HepG2 (cell line): ENCODE measurements around the gene MASP1. TPM values are rescaled to one million over a fixed set of nuclear protein-coding genes. Genes with fewer than 3 reads are reported as not detected.

Experiments
- ATAC-seq: fragments of 200-7000 bp; cut with Tn5 transposase; 3 replicates; pipeline ENCODE4 v1.9.1; 2020; ENCODE audit warnings: mild to moderate bottlenecking, moderate library complexity
- BruUV-seq: library from RNA; stranded (reverse); fragments of 400-500 nt; replicated peaks from 2 replicates; lab custom pipeline; 2021; lab: Mats Ljungman, UMichigan
- CTCF ChIA-PET: fragments of 300-600 bp; formaldehyde crosslinking; extraction: SDS; loops from one replicate; lab custom pipeline; 2021; ENCODE audit warnings: low total read pairs, inconsistent platforms, low intra/inter-chr PET ratio; lab: Yijun Ruan, JAX
- POLR2A ChIA-PET: fragments of 350-600 bp; sonication (Branson Sonifier 250); formaldehyde crosslinking; loops from one replicate; lab custom pipeline; 2020; ENCODE audit warnings: antibody characterized with exemption, inconsistent platforms; lab: Yijun Ruan, JAX
- DNase-seq: peaks from one replicate; pipeline ENCODE4 v3.0.0-alpha.2; 2015; ENCODE audit warnings: low spot score
- FAIRE-seq: peaks from 3 replicates; lab custom pipeline; 2011; peaks lifted over from hg19 to GRCh38; lab: Jason Lieb, UNC
- H2AFZ ChIP-seq: one replicate; pipeline ENCODE4 v1.6.1; 2011; ENCODE audit warnings: low read length, inconsistent platforms
- H3K27ac ChIP-seq: fragments of 300-600 bp; 3 replicates; pipeline ENCODE4 v1.8.0; 2011; ENCODE audit warnings: mixed run types, mild to moderate bottlenecking, mixed read lengths, low read length, inconsistent platforms; ENCODE audit not compliant: insufficient read depth; ENCODE audit errors: extremely low read length
- H3K27me3 ChIP-seq, 2 experiments: fragments of 200-600 bp in 1 of 2; 2 replicates in 1 of 2; 3 replicates in 1 of 2; pipeline versions ENCODE4 v1.6.0 to v1.8.0; 2011; ENCODE audit warnings: low read length in 2 of 2, mild to moderate bottlenecking in 2 of 2, moderate library complexity in 2 of 2, inconsistent platforms in 1 of 2; ENCODE audit not compliant: insufficient read depth in 2 of 2, control insufficient read depth in 1 of 2
- H3K36me3 ChIP-seq, 2 experiments: fragments of 200-600 bp in 1 of 2; replicated peaks in 1 of 2; 2 replicates in 1 of 2; 3 replicates in 1 of 2; pipeline versions ENCODE4 v1.5.1 to v1.8.0; 2011; ENCODE audit warnings: low read length in 2 of 2, inconsistent platforms in 1 of 2; ENCODE audit not compliant: insufficient read depth in 2 of 2, control insufficient read depth in 1 of 2
- H3K4me1 ChIP-seq: 2 replicates; pipeline ENCODE4 v1.5.1; 2012; ENCODE audit warnings: low read length, inconsistent platforms; ENCODE audit not compliant: insufficient read depth
- H3K4me2 ChIP-seq: 2 replicates; pipeline ENCODE4 v1.6.0; 2011; ENCODE audit warnings: low read depth, low read length, inconsistent platforms
- H3K4me3 ChIP-seq, 3 experiments: fragments of 200-600 bp in 1 of 3; sonication (generic), shearing (Covaris generic) in 1 of 3; replicated peaks in 1 of 3; 2 replicates each; pipeline ENCODE4 v1.5.1; 2011 to 2016; ENCODE audit warnings: low read length in 3 of 3, inconsistent platforms in 2 of 3, low read depth in 2 of 3, mild to moderate bottlenecking in 2 of 3, control low read depth in 1 of 3, mixed read lengths in 1 of 3; ENCODE audit not compliant: insufficient read depth in 1 of 3
- H3K79me2 ChIP-seq: one replicate; pipeline ENCODE4 v1.6.1; 2011; ENCODE audit warnings: low read length, inconsistent platforms; ENCODE audit not compliant: insufficient read depth
- H3K9ac ChIP-seq: 2 replicates; pipeline ENCODE4 v1.6.0; 2011; ENCODE audit warnings: mild to moderate bottlenecking, low read depth, low read length, inconsistent platforms; ENCODE audit not compliant: insufficient read depth
- H3K9me3 ChIP-seq: 2 replicates; pipeline ENCODE4 v1.5.1; 2012; ENCODE audit warnings: mild to moderate bottlenecking, low read length
- H4K20me1 ChIP-seq: 2 replicates; pipeline ENCODE4 v1.6.0; 2011; ENCODE audit warnings: inconsistent platforms, mild to moderate bottlenecking, low read length, moderate library complexity; ENCODE audit not compliant: insufficient read depth
- ETV5 ChIP-seq: IDR thresholded peaks from 2 replicates; pipeline ENCODE4 v1.6.1; 2018; ENCODE audit warnings: missing biosample characterization, missing genetic modification reagents, inconsistent platforms, borderline replicate concordance
- PCBP2 ChIP-seq: fragments of 200-400 bp; formaldehyde crosslinking; optimal IDR thresholded peaks from 2 replicates; pipeline ENCODE3; 2018; ENCODE audit warnings: low read length, low read depth; ENCODE audit not compliant: poor library complexity, severe bottlenecking
- PRDM4 ChIP-seq: sonication (generic); formaldehyde crosslinking; IDR thresholded peaks from 2 replicates; pipeline ENCODE4 v1.9.0; 2021; ENCODE audit warnings: missing genetic modification reagents, borderline replicate concordance
- RBAK ChIP-seq: sonication (generic); formaldehyde crosslinking; IDR thresholded peaks from 2 replicates; pipeline ENCODE4 v1.5.1; 2020; ENCODE audit warnings: mild to moderate bottlenecking, missing genetic modification reagents
- RXRB ChIP-seq: IDR thresholded peaks from 2 replicates; pipeline ENCODE4 v1.6.1; 2016; ENCODE audit warnings: borderline replicate concordance, missing genetic modification reagents, missing compliant biosample characterization
- USF2 ChIP-seq, 2 experiments: sonication (generic) in 1 of 2; formaldehyde crosslinking in 1 of 2; IDR thresholded peaks; 2 replicates each; pipeline versions ENCODE4 v1.5.1 to v1.6.1; 2011 to 2020; ENCODE audit warnings: borderline replicate concordance in 1 of 2, low read depth in 1 of 2, low read length in 1 of 2, mild to moderate bottlenecking in 1 of 2, missing genetic modification reagents in 1 of 2, moderate library complexity in 1 of 2
- ZBED4 ChIP-seq: sonication (generic); formaldehyde crosslinking; IDR thresholded peaks from 2 replicates; pipeline ENCODE4 v1.4.0; 2020; ENCODE audit warnings: missing genetic modification reagents, borderline replicate concordance
- ZNF234 ChIP-seq: sonication (generic); formaldehyde crosslinking; conservative IDR thresholded peaks from 2 replicates; pipeline ENCODE4 v1.5.1; 2020; ENCODE audit warnings: mild to moderate bottlenecking, missing genetic modification reagents
- ZNF256 ChIP-seq: sonication (generic); formaldehyde crosslinking; conservative IDR thresholded peaks from 2 replicates; pipeline ENCODE4 v1.4.0; 2020; ENCODE audit warnings: missing genetic modification reagents
- ZNF292 ChIP-seq: sonication (generic); formaldehyde crosslinking; IDR thresholded peaks from 2 replicates; pipeline ENCODE4 v1.8.1; 2022; ENCODE audit warnings: mild to moderate bottlenecking, low read depth, missing genetic modification reagents, borderline replicate concordance
- ZNF367 ChIP-seq: sonication (generic); formaldehyde crosslinking; IDR thresholded peaks from 2 replicates; pipeline ENCODE4 v1.4.0; 2020; ENCODE audit warnings: missing genetic modification reagents, borderline replicate concordance
- ZNF513 ChIP-seq: sonication (generic); formaldehyde crosslinking; conservative IDR thresholded peaks from 2 replicates; pipeline ENCODE4 v1.5.0; 2020; ENCODE audit warnings: missing genetic modification reagents
- ZNF563 ChIP-seq: sonication (generic); formaldehyde crosslinking; IDR thresholded peaks from 2 replicates; pipeline ENCODE4 v1.8.0; 2022; ENCODE audit warnings: mild to moderate bottlenecking, moderate library complexity, missing genetic modification reagents
- ZNF570 ChIP-seq: sonication (generic); formaldehyde crosslinking; IDR thresholded peaks from 2 replicates; pipeline ENCODE4 v1.4.0; 2020; ENCODE audit warnings: mild to moderate bottlenecking, missing genetic modification reagents, borderline replicate concordance
- WGBS: methylation state at CpG from one replicate; pipeline ENCODE4 v1.1.6; 2017; ENCODE audit warnings: low lambda C conversion rate; 5-methylcytosine and 5-hydroxymethylcytosine counted together
- in situ Hi-C: cut with HindIII; loops from 2 replicates; pipeline ENCODE4 v1.10.0; 2017; ENCODE audit warnings: low pct_unique_long_range_greater_than_20kb; ENCODE audit not compliant: extremely low pct_ligation_motif_present
- intact Hi-C: fragments of 100-400 bp; cut with micrococcal nuclease; formaldehyde crosslinking; loops from one replicate; pipeline ENCODE4 v1.10.0; 2022; ENCODE audit not compliant: unreplicated experiment
- polyA plus RNA-seq, 8 experiments: library from polyadenylated mRNA; depleted of rRNA in 3 of 8; stranded (reverse) in 7 of 8; unstranded in 1 of 8; fragments of >200 nt; fragmentation: Illumina TruSeq in 4 of 8; extraction: Trizol in 4 of 8; gene quantifications; 2 replicates each; pipeline versions ENCODE4 v1.2.1 to v1.2.3, GENCODE V29; 2011 to 2016; ENCODE audit warnings: low read depth in 4 of 8, missing spikeins in 1 of 8, mixed read lengths in 1 of 8; ENCODE audit not compliant: insufficient read depth in 1 of 8
- total RNA-seq, 5 experiments: library from RNA; depleted of rRNA; stranded (reverse); fragments of >200 nt; fragmentation: Illumina TruSeq; extraction: Trizol; gene quantifications; 2 replicates each; pipeline ENCODE4 v1.2.3, GENCODE V29; 2016; ENCODE audit warnings: low read depth in 1 of 5

MASP1 gene
- total and polyA plus RNA-seq, 2 of the 13 experiments (the other 11 are each of a cell fraction or from before 2014, with no cell fraction given): 10.8 to 56.0 TPM

- H3K79me2 ChIP-seq: no peaks in the 10 kb centered on the region
- no peak for ATAC-seq
- no peaks in the 10 kb centered on the region for H3K36me3 ChIP-seq
- ChIA-PET POLR2A (no interaction called here), CTCF (interaction anchor here (4.0 kb wide), 1 partner anchor 358 kb away, joined by 71 read pairs; no protein-coding TSS in a partner anchor)
- WGBS: 50% methylated on average over 1 of the region's 1 CpG
- H2AFZ ChIP-seq: no peak overlapping the region
- no peaks in the 10 kb centered on the region for H4K20me1 ChIP-seq
- no peak overlapping the region for H3K27ac ChIP-seq
- no peak for DNase-seq
- no peaks in the 10 kb centered on the region for H3K4me1 ChIP-seq
- FAIRE-seq: no peak
- no peak overlapping the region for H3K4me2 ChIP-seq
- H3K4me3 ChIP-seq: no peak overlapping the region
- no peak overlapping the region for H3K9ac ChIP-seq
- intact Hi-C loops (no loop called here), in situ Hi-C loops (no loop called here)
- BruUV-seq: no TSS peak
- H3K9me3 ChIP-seq: no peaks in the 10 kb centered on the region
- no peak for TF ChIP-seq RXRB (CRISPR knock-in tag)
- no peak for TF ChIP-seq RBAK (CRISPR knock-in tag)
- TF ChIP-seq ZNF256 (CRISPR knock-in tag): no peak
- no peak for TF ChIP-seq ZNF570 (CRISPR knock-in tag)
- TF ChIP-seq ZNF367: no peak
- TF ChIP-seq ETV5: no peak
- TF ChIP-seq USF2 (IDR thresholded peaks at IDR 0.05; ENCODE audit: low read depth, low read length): no peak
- TF ChIP-seq USF2 (CRISPR knock-in tag; IDR thresholded peaks at IDR 0.05; ENCODE audit: borderline replicate concordance): no peak
- no peak for TF ChIP-seq ZNF292
- TF ChIP-seq PCBP2: no peak
- no peak for TF ChIP-seq ZNF234
- no peak for TF ChIP-seq PRDM4
- TF ChIP-seq ZNF563: no peak
- TF ChIP-seq ZNF513 (CRISPR knock-in tag): no peak
- no peak for TF ChIP-seq ZBED4 (CRISPR knock-in tag)
- 0 out of 5 replicates have a peak, but pooled peaks cover 0 to 2% of the 10 kb centered on the region in 2 experiments for H3K27me3 ChIP-seq
Observed at GRCh38 chr3:187321766-187322165, 30.2 kb upstream of the MASP1 start.
